OCI-LY7 (cell line): ENCODE measurements around the gene TMIGD1. TPM values are rescaled to one million over a fixed set of nuclear protein-coding genes. Genes with fewer than 3 reads are reported as not detected.
A peak's percentile ranks its signal among the peaks of the same experiment; 100 is the strongest.

ENCODE experiments used
- BruUV-seq: library from RNA; stranded (reverse); fragments of 400-500 nt; replicated peaks from 2 replicates; lab custom pipeline; 2021; lab: Mats Ljungman, UMichigan
- CTCF ChIA-PET: fragments of 300-600 bp; sonication (Branson Sonifier 250); formaldehyde crosslinking; loops from one replicate; lab custom pipeline; 2022; ENCODE audit warnings: antibody characterized with exemption; ENCODE audit not compliant: unreplicated experiment; lab: Charles Lee
- POLR2A ChIA-PET: fragments of 300-600 bp; sonication (Branson Sonifier 250); formaldehyde crosslinking; loops from one replicate; lab custom pipeline; 2022; ENCODE audit warnings: antibody characterized with exemption; lab: Charles Lee
- DNase-seq: peaks from one replicate; pipeline ENCODE4 v3.0.0-alpha.2; 2015; ENCODE audit warnings: low spot score
- H2AFZ ChIP-seq: fragments of 200-600 bp; sonication (generic), shearing (Covaris generic); 2 replicates; pipeline ENCODE4 v1.6.1; 2014; ENCODE audit warnings: mild to moderate bottlenecking, antibody characterized with exemption, low read length, moderate library complexity
- H3K27ac ChIP-seq: fragments of 200-600 bp; sonication (generic); 2 replicates; pipeline ENCODE4 v1.5.1; 2014; ENCODE audit warnings: mixed run types, low read depth, mild to moderate bottlenecking, moderate library complexity, low read length, inconsistent platforms; ENCODE audit not compliant: poor library complexity, severe bottlenecking
- H3K36me3 ChIP-seq: fragments of 200-600 bp; sonication (generic); 2 replicates; pipeline ENCODE4 v1.6.1; 2014; ENCODE audit warnings: mild to moderate bottlenecking, antibody characterized with exemption, low read length, moderate library complexity, mixed read lengths; ENCODE audit not compliant: insufficient read depth
- H3K4me1 ChIP-seq: fragments of 200-600 bp; sonication (generic); 2 replicates; pipeline ENCODE4 v1.5.1; 2014; ENCODE audit warnings: mild to moderate bottlenecking, low read length; ENCODE audit not compliant: insufficient read depth, poor library complexity, severe bottlenecking
- H3K4me2 ChIP-seq: fragments of 200-600 bp; sonication (generic); 2 replicates; pipeline ENCODE4 v1.6.1; 2014; ENCODE audit warnings: mild to moderate bottlenecking, low read length
- H3K4me3 ChIP-seq: fragments of 200-600 bp; sonication (generic); 2 replicates; pipeline ENCODE4 v1.5.1; 2014; ENCODE audit warnings: mild to moderate bottlenecking, low read depth, low read length; ENCODE audit not compliant: poor library complexity, severe bottlenecking
- H3K79me2 ChIP-seq: fragments of 200-600 bp; sonication (generic); 2 replicates; pipeline ENCODE4 v1.6.1; 2016; ENCODE audit warnings: low read depth, mild to moderate bottlenecking, low read length, moderate library complexity, mixed read lengths; ENCODE audit not compliant: insufficient read depth
- H3K9me2 ChIP-seq: fragments of 200-600 bp; sonication (generic); 2 replicates; pipeline ENCODE4 v1.6.1; 2016; ENCODE audit warnings: mild to moderate bottlenecking, low read length, mixed read lengths; ENCODE audit not compliant: insufficient read depth
- H3K9me3 ChIP-seq: fragments of 200-600 bp; sonication (generic); 2 replicates; pipeline ENCODE4 v1.6.1; 2014; ENCODE audit warnings: mild to moderate bottlenecking, mixed run types, low read length, mixed read lengths
- H4K20me1 ChIP-seq: fragments of 200-600 bp; sonication (generic); 2 replicates; pipeline ENCODE4 v1.6.1; 2014; ENCODE audit warnings: mild to moderate bottlenecking, antibody characterized with exemption, low read length, moderate library complexity, mixed read lengths; ENCODE audit not compliant: insufficient read depth
- EZH2phosphoT487 ChIP-seq: fragments of 200-600 bp; sonication (generic); IDR thresholded peaks from 2 replicates; pipeline ENCODE4 v1.6.1; 2018; ENCODE audit warnings: low read depth, borderline replicate concordance, mild to moderate bottlenecking, mixed run types, antibody characterized with exemption, low read length, moderate library complexity, mixed read lengths
- intact Hi-C: fragments of 100-400 bp; cut with micrococcal nuclease; formaldehyde crosslinking; loops from one replicate; pipeline ENCODE4 v1.10.0; 2022; ENCODE audit not compliant: unreplicated experiment
- total RNA-seq, 2 experiments: library from RNA; depleted of rRNA in 1 of 2; stranded (reverse); fragments of >200 nt in 1 of 2; shearing (Covaris generic) in 1 of 2; gene quantifications; 2 replicates each; pipeline ENCODE4 v1.2.3, GENCODE V29; 2014 to 2022
- TF ChIP-seq, protein P1 (sequence below): fragments of 200-600 bp; sonication (generic); conservative IDR thresholded peaks from 2 replicates; pipeline ENCODE4 v1.5.1; 2014; ENCODE audit warnings: mild to moderate bottlenecking, antibody characterized with exemption, low read length, moderate library complexity, mixed read lengths

TMIGD1 gene
- total RNA-seq, 2 experiments from 2014 or later, result not detected

DNA sequence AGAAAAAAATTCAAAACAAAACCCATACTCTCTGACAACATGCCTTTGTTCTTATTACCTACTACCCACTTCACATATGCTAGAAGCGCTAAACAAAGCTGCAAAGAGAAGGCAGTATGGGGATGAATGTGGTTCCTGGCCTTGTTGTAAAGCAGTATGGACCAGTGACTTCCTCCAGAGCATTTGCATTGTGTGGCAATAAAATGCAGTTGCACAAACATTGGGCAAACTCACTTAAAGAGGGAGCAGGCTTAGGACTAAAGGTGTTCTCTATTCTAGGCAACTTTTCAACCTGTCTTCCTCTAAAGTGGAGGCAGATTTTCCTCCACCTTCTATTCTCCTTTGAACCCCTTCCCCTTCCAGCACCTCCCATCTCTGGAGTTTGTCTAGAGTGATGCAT lies 17.1 kb downstream of the TMIGD1 start:
- intact Hi-C loops, result no loop called here
- TF ChIP-seq, protein P1, sequence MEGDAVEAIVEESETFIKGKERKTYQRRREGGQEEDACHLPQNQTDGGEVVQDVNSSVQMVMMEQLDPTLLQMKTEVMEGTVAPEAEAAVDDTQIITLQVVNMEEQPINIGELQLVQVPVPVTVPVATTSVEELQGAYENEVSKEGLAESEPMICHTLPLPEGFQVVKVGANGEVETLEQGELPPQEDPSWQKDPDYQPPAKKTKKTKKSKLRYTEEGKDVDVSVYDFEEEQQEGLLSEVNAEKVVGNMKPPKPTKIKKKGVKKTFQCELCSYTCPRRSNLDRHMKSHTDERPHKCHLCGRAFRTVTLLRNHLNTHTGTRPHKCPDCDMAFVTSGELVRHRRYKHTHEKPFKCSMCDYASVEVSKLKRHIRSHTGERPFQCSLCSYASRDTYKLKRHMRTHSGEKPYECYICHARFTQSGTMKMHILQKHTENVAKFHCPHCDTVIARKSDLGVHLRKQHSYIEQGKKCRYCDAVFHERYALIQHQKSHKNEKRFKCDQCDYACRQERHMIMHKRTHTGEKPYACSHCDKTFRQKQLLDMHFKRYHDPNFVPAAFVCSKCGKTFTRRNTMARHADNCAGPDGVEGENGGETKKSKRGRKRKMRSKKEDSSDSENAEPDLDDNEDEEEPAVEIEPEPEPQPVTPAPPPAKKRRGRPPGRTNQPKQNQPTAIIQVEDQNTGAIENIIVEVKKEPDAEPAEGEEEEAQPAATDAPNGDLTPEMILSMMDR, result no peak
- TF ChIP-seq EZH2phosphoT487, result no peak
- no peak for DNase-seq
- CTCF ChIA-PET, result no interaction called here
- H2AFZ ChIP-seq, result peak overlapping the region; percentile 17; the same call in 1 of the 2 replicates
- peaks cover 29% of the 10 kb centered on the region for H3K4me1 ChIP-seq
- H4K20me1 ChIP-seq, result no peaks in the 10 kb centered on the region
- no peak overlapping the region for H3K4me3 ChIP-seq
- POLR2A ChIA-PET, result interaction anchor here (0.7 to 1.2 kb wide), 2 partner anchors 9 to 61 kb away, joined by 3 to 8 read pairs; no protein-coding TSS in a partner anchor
- no peaks in the 10 kb centered on the region for H3K36me3 ChIP-seq
- H3K4me2 ChIP-seq, result no peak overlapping the region
- H3K9me3 ChIP-seq, result no peaks in the 10 kb centered on the region
- H3K79me2 ChIP-seq, result no peaks in the 10 kb centered on the region
- H3K9me2 ChIP-seq, result no peaks in the 10 kb centered on the region
- BruUV-seq, result no TSS peak
- no peak overlapping the region for H3K27ac ChIP-seq

DNA sequence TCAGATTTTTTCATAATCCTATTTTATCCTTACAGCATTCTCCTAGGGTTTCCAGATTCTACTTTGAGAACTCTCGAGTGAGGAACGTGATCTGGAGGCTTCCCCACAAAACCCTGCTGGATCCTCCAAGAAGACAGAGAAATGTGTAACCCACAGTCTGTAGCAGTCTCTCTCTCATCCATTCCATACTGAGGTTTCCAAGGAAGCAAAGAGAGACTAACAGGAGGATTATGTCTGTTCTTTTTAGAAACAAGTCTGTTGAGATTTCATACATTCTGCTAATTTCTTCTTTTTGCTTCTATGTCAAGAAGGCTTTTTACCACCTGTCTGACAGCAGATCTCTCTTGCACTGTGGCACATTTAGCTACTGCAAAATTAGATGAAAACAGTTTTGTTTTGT lies 18.8 kb downstream of the TMIGD1 start:
- CTCF ChIA-PET, result no interaction called here
- Histone ChIP-seq H3K27ac (no peak overlapping the region), H3K9me3 (no peaks in the 10 kb centered on the region), H4K20me1 (no peaks in the 10 kb centered on the region), H2AFZ (peak overlapping the region; percentile 52; the same call in 1 of the 2 replicates), H3K4me1 (peaks cover 16% of the 10 kb centered on the region), H3K4me3 (no peak overlapping the region), H3K79me2 (no peaks in the 10 kb centered on the region), H3K9me2 (no peaks in the 10 kb centered on the region), H3K4me2 (no peak overlapping the region), H3K36me3 (no peaks in the 10 kb centered on the region)
- POLR2A ChIA-PET, result interaction anchor here (0.8 kb wide), 2 partner anchors 9 to 26 kb away, joined by 3 to 4 read pairs; no protein-coding TSS in a partner anchor
- DNase-seq, result no peak
- BruUV-seq, result no TSS peak
- intact Hi-C loops, result no loop called here
- no peak for TF ChIP-seq EZH2phosphoT487
- TF ChIP-seq, protein P1, result no peak

DNA sequence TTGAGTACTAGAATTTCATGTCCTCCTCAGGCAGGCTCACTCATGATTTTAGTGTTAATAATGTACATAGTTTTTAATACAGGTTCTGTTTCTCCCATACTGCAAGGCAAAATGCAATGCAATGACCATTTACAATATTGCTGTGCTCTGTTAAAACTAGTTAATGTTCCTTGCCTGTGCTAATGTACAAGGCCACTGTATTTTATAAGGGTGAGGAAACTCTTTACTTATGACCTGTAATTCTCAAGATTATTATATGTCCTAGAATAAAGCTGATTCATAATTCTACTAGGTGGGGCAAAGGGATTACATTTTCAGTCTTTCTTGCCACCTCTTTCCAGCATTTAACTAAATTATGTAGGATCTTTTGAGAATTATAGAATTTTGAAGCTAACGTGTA lies 19.4 kb downstream of the TMIGD1 start:
- no peak for DNase-seq
- Histone ChIP-seq H3K79me2 (no peaks in the 10 kb centered on the region), H3K9me2 (no peaks in the 10 kb centered on the region), H3K4me1 (peaks cover 16% of the 10 kb centered on the region), H3K4me3 (no peak overlapping the region), H3K36me3 (no peaks in the 10 kb centered on the region), H2AFZ (no peak overlapping the region), H3K4me2 (no peak overlapping the region), H4K20me1 (no peaks in the 10 kb centered on the region), H3K9me3 (no peaks in the 10 kb centered on the region), H3K27ac (no peak overlapping the region)
- ChIA-PET CTCF (no interaction called here), POLR2A (interaction anchor here (0.8 kb wide), 1 partner anchor 27 kb away, joined by 3 read pairs; no protein-coding TSS in a partner anchor)
- intact Hi-C loops, result no loop called here
- BruUV-seq, result no TSS peak
- TF ChIP-seq, protein P1, result no peak
- no peak for TF ChIP-seq EZH2phosphoT487
